ENCODE results near the gene F7.

F7 gene

DNA sequence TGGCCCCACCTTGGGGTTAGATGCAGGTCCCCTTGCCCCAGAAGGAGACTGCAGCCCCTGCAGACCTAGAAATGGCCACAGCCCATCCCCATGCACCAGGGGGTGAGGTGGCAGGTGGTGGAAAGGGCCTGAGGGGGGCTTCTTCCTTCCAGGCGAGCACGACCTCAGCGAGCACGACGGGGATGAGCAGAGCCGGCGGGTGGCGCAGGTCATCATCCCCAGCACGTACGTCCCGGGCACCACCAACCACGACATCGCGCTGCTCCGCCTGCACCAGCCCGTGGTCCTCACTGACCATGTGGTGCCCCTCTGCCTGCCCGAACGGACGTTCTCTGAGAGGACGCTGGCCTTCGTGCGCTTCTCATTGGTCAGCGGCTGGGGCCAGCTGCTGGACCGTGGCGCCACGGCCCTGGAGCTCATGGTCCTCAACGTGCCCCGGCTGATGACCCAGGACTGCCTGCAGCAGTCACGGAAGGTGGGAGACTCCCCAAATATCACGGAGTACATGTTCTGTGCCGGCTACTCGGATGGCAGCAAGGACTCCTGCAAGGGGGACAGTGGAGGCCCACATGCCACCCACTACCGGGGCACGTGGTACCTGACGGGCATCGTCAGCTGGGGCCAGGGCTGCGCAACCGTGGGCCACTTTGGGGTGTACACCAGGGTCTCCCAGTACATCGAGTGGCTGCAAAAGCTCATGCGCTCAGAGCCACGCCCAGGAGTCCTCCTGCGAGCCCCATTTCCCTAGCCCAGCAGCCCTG, 12.8 kb downstream of the F7 start:
- no peaks in the 10 kb centered on the region for H3K27me3 ChIP-seq (ENCODE audit: control insufficient read depth, insufficient read depth, low read length)
- no peak overlapping the region for H3K27ac ChIP-seq (ENCODE audit: low read length)
- no peak for DNase-seq (ENCODE audit: low read depth, low spot score)
- WGBS (ENCODE audit: insufficient coverage, insufficient read length), result no CpG with 5 or more reads among the region's 42 CpGs
- H3K36me3 ChIP-seq (ENCODE audit: control insufficient read depth, insufficient read depth, low read length), result peaks cover 3% of the 10 kb centered on the region; the same call in 1 of the 2 replicates
- H3K4me3 ChIP-seq (ENCODE audit: low read length), result no peak overlapping the region
- H3K4me1 ChIP-seq (ENCODE audit: control insufficient read depth, insufficient read depth, low read length), result peaks cover 2% of the 10 kb centered on the region; the same call in 1 of the 2 replicates
- H3K9me3 ChIP-seq (ENCODE audit: control insufficient read depth, insufficient read depth, low read length), result no peaks in the 10 kb centered on the region

DNA sequence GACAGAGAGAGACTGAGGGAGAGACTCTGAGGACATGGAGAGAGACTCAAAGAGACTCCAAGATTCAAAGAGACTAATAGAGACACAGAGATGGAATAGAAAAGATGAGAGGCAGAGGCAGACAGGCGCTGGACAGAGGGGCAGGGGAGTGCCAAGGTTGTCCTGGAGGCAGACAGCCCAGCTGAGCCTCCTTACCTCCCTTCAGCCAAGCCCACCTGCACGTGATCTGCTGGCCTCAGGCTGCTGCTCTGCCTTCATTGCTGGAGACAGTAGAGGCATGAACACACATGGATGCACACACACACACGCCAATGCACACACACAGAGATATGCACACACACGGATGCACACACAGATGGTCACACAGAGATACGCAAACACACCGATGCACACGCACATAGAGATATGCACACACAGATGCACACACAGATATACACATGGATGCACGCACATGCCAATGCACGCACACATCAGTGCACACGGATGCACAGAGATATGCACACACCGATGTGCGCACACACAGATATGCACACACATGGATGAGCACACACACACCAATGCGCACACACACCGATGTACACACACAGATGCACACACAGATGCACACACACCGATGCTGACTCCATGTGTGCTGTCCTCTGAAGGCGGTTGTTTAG, 13.7 kb downstream of the F7 start:
- no peaks in the 10 kb centered on the region for H3K9me3 ChIP-seq (ENCODE audit: control insufficient read depth, insufficient read depth, low read length)
- H3K36me3 ChIP-seq (ENCODE audit: control insufficient read depth, insufficient read depth, low read length), result peaks cover 3% of the 10 kb centered on the region; the same call in 1 of the 2 replicates
- no peaks in the 10 kb centered on the region for H3K27me3 ChIP-seq (ENCODE audit: control insufficient read depth, insufficient read depth, low read length)
- H3K4me3 ChIP-seq (ENCODE audit: low read length), result no peak overlapping the region
- no peak for DNase-seq (ENCODE audit: low read depth, low spot score)
- peaks cover 2% of the 10 kb centered on the region; the same call in 1 of the 2 replicates for H3K4me1 ChIP-seq (ENCODE audit: control insufficient read depth, insufficient read depth, low read length)
- no peak overlapping the region for H3K27ac ChIP-seq (ENCODE audit: low read length)
- WGBS (ENCODE audit: insufficient coverage, insufficient read length), result no CpG with 5 or more reads among the region's 16 CpGs

DNA sequence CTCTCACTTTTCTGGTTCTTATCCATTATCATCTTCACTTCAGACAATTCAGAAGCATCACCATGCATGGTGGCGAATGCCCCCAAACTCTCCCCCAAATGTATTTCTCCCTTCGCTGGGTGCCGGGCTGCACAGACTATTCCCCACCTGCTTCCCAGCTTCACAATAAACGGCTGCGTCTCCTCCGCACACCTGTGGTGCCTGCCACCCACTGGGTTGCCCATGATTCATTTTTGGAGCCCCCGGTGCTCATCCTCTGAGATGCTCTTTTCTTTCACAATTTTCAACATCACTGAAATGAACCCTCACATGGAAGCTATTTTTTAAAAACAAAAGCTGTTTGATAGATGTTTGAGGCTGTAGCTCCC, 14.2 kb downstream of the F7 start:
- H3K36me3 ChIP-seq (ENCODE audit: control insufficient read depth, insufficient read depth, low read length), result no peaks in the 10 kb centered on the region
- DNase-seq (ENCODE audit: low read depth, low spot score), result no peak
- no peaks in the 10 kb centered on the region for H3K9me3 ChIP-seq (ENCODE audit: control insufficient read depth, insufficient read depth, low read length)
- no peak overlapping the region for H3K4me3 ChIP-seq (ENCODE audit: low read length)
- no peaks in the 10 kb centered on the region for H3K27me3 ChIP-seq (ENCODE audit: control insufficient read depth, insufficient read depth, low read length)
- no peak overlapping the region for H3K27ac ChIP-seq (ENCODE audit: low read length)
- WGBS (ENCODE audit: insufficient coverage, insufficient read length), result no CpG with 5 or more reads among the region's 7 CpGs
- H3K4me1 ChIP-seq (ENCODE audit: control insufficient read depth, insufficient read depth, low read length), result peaks cover 2% of the 10 kb centered on the region; the same call in 1 of the 2 replicates

DNA sequence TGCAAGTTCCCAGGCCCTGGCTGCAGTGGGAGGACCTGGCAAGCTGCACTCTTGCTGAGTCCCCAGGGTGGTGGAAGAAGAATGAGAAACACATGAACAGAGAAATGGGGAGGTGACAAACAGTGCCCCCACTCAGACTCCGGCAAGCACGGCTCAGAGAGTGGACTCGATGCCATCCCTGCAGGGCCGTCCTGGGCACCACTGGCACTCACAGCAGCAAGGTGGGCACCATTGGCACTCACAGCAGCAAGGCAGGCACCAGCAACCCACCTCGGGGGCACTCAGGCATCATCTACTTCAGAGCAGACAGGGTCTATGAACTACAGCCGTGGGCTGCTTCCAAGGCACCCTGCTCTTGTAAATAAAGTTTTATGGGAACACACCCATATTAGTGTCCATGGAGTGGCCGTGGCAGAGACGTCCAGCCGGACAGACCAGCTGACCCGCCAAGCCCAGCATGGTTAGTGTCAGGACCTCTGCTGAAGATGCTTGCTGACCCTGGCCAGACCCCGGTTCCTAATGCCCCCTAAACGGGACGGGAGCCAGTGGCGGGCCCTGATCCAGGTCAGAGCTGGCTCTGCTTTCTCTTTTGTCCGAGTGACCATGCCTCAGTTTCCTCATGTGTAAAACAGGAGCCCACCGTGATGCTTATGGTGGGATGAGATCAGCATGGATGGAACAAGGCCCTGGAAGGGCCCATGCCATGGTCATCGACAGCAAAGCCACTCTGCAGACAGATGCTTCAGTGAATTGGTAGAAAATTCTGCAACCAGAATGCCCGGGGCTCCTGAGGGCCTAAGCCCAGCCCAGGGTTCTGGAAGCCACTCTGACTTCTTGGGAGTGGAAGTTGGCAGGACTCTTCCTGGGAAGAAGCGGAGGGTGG, 14.9 kb downstream of the F7 start:
- no peaks in the 10 kb centered on the region for H3K36me3 ChIP-seq (ENCODE audit: control insufficient read depth, insufficient read depth, low read length)
- no CpG with 5 or more reads among the region's 19 CpGs for WGBS (ENCODE audit: insufficient coverage, insufficient read length)
- peaks cover 2% of the 10 kb centered on the region; the same call in 1 of the 2 replicates for H3K4me1 ChIP-seq (ENCODE audit: control insufficient read depth, insufficient read depth, low read length)
- no peaks in the 10 kb centered on the region for H3K27me3 ChIP-seq (ENCODE audit: control insufficient read depth, insufficient read depth, low read length)
- DNase-seq (ENCODE audit: low read depth, low spot score), result no peak
- H3K4me3 ChIP-seq (ENCODE audit: low read length), result no peak overlapping the region
- no peak overlapping the region for H3K27ac ChIP-seq (ENCODE audit: low read length)
- no peaks in the 10 kb centered on the region for H3K9me3 ChIP-seq (ENCODE audit: control insufficient read depth, insufficient read depth, low read length)

DNA sequence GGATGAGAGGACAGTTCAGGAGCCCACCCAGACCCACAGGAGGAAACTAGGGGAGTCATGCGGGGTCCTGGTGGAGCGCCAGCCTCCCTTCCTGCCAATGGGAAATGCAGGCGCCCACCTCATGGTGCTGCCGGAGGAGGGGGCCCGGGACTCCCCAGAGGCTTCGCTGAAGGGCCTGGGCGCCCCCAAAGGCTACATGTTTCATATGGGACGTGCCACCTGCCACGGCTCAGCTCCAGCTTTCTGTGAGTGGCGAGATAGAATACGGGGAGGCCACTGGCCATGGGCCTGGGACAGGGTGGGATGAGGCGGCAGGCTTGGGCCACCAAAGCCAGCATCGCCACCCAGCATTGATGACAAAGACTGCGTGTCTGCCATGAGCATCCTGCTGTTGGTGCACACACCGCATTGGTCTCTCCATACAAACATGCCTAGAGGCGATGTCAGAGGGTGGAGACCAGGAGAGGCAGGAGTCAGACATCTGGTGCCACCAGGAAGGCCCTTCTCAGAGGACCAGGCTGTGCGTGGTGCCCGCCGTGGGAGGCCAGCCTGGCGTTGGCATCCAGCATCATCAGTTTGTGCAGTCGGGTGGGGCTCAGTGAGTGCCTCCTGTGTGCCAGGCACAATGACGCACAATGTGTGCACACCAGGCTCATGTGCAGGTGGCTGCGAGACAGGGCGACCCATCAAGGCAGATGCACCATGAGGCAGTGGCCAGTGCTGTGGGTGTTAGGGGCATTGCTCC, 15.8 kb downstream of the F7 start:
- WGBS (ENCODE audit: insufficient coverage, insufficient read length), result no CpG with 5 or more reads among the region's 24 CpGs
- H3K27me3 ChIP-seq (ENCODE audit: control insufficient read depth, insufficient read depth, low read length), result no peaks in the 10 kb centered on the region
- peaks cover 2% of the 10 kb centered on the region; the same call in 1 of the 2 replicates for H3K4me1 ChIP-seq (ENCODE audit: control insufficient read depth, insufficient read depth, low read length)
- H3K4me3 ChIP-seq (ENCODE audit: low read length), result no peak overlapping the region
- no peak overlapping the region for H3K27ac ChIP-seq (ENCODE audit: low read length)
- no peak for DNase-seq (ENCODE audit: low read depth, low spot score)
- no peaks in the 10 kb centered on the region for H3K9me3 ChIP-seq (ENCODE audit: control insufficient read depth, insufficient read depth, low read length)
- H3K36me3 ChIP-seq (ENCODE audit: control insufficient read depth, insufficient read depth, low read length), result no peaks in the 10 kb centered on the region

DNA sequence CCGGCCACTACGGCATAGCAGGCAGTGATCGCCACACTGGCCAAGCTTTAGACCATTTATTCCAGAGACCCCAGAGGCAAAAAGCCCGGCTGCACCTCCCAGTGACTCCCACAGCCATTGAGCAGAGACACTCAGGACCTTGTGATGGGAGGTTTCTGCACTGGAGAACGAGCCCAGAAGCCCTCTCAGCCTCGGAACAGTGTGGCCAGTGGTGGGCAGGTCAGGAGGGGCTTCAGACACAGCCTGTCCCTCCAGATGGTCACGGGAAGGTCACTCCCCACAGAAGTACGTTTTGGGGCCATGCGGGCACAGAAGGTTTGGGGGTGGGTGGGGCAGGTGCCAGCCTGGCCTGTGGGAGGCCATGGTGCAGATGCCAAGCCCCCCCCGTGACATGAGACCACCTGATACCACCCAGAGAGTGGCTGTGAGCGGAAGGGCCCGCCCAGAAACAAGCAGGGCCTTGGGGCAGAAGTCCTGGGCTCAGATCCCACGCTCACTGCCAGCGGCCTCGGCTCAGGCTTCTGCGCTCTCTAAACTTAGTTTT, 16.4 kb downstream of the F7 start:
- Histone ChIP-seq H3K4me3 (ENCODE audit: low read length) (no peak overlapping the region), H3K4me1 (ENCODE audit: control insufficient read depth, insufficient read depth, low read length) (peaks cover 2% of the 10 kb centered on the region; the same call in 1 of the 2 replicates), H3K36me3 (ENCODE audit: control insufficient read depth, insufficient read depth, low read length) (no peaks in the 10 kb centered on the region), H3K9me3 (ENCODE audit: control insufficient read depth, insufficient read depth, low read length) (no peaks in the 10 kb centered on the region), H3K27me3 (ENCODE audit: control insufficient read depth, insufficient read depth, low read length) (no peaks in the 10 kb centered on the region), H3K27ac (ENCODE audit: low read length) (no peak overlapping the region)
- DNase-seq (ENCODE audit: low read depth, low spot score), result no peak
- WGBS (ENCODE audit: insufficient coverage, insufficient read length), result no CpG with 5 or more reads among the region's 16 CpGs

DNA sequence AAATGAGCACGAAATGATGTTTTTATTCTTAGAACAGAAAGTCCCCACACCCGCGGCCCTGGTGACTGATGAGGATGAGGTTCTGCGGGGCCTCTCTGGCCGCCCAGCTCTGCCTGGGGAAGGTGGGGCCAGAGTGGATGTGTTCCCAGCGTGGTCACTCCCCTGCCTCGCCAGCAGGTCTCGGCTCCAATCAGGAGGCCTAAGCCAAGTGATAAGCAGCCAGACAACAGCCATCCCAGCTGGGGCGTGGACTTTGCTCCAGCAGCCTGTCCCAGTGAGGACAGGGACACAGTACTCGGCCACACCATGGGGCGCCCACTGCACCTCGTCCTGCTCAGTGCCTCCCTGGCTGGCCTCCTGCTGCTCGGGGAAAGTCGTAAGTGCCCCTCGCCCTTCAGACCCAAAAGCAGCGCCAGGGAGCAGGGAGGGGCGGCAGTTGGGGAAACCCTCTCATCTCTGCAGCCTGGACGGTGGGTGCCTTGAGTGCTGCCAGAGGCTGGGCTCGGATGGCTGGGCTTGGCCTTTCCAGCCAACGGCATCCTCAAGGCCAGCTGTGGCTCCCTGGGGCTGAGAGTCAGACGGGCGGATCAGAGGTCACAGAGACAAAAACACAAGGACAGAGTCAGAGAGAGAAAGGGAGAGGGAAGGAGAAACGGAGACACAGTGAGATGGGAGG, 17.1 kb downstream of the F7 start, which contains the start of gene F10:
Gene F10 (plus strand): TSS at position 250 of the 676 bp plus-strand sequence. CDS start 57 bp downstream, at position 307.
- Histone ChIP-seq H3K9me3 (ENCODE audit: control insufficient read depth, insufficient read depth, low read length) (no peaks in the 10 kb centered on the region), H3K4me3 (ENCODE audit: low read length) (no peak within 1 kb of the TSS), H3K27ac (ENCODE audit: low read length) (no peak within 1 kb of the TSS), H3K4me1 (ENCODE audit: control insufficient read depth, insufficient read depth, low read length) (peaks cover 2% of the 10 kb centered on the region; the same call in 1 of the 2 replicates), H3K36me3 (ENCODE audit: control insufficient read depth, insufficient read depth, low read length) (no peaks in the 10 kb centered on the region), H3K27me3 (ENCODE audit: control insufficient read depth, insufficient read depth, low read length) (no peaks in the 10 kb centered on the region)
- WGBS (ENCODE audit: insufficient coverage, insufficient read length), result no CpG with 5 or more reads among the region's 23 CpGs
- no peak for DNase-seq (ENCODE audit: low read depth, low spot score)

DNA sequence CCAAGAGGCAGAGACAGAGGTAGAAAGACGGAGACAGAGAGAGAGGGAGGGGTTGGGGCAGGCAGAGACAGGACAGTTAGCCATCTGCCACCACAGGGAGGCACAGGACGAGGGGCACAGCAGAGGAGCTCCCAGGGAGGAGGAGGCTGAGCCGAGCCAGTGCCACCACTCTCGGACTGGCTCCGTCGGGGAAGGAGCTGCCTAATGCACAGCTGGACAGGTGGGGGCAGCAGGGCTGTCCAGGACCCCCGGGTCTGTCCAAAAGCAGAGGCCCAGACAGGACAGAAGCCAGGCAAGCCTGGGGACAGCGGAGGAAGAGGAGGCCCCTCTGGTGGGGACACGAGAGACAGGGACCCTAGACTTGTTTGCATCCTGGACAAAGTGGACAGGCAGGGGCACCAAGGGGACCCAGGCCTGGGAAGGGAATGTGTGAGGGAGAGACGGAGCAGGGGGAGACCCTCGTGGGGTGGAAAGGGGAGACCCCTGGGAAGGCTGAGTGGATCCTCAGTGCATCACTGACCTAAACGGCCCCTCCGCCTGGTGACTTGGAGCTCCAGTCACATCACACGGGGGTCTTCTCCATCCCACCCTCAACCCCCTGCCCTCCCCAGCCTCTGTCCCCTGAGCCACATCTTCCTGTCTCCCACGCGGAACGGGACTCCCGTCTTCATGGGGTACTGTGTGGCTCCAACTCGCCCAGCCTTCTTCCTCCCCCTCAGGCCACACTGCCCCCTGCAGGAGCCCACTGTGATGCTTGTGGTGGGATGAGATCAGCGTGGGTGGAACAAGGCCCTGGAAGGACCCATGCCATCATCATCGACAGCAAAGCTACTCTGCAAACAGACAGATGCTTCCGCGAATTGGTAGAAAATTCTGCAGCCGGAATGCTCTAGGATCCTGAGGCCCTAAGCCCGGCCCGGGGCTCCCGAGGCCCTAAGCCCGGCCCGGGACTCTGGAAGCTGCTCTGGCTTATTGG, 17.9 kb downstream of the F7 start:
- no CpG with 5 or more reads among the region's 29 CpGs for WGBS (ENCODE audit: insufficient coverage, insufficient read length)
- no peaks in the 10 kb centered on the region for H3K36me3 ChIP-seq (ENCODE audit: control insufficient read depth, insufficient read depth, low read length)
- peaks cover 2% of the 10 kb centered on the region; the same call in 1 of the 2 replicates for H3K4me1 ChIP-seq (ENCODE audit: control insufficient read depth, insufficient read depth, low read length)
- no peak overlapping the region for H3K4me3 ChIP-seq (ENCODE audit: low read length)
- H3K9me3 ChIP-seq (ENCODE audit: control insufficient read depth, insufficient read depth, low read length), result no peaks in the 10 kb centered on the region
- no peak for DNase-seq (ENCODE audit: low read depth, low spot score)
- H3K27ac ChIP-seq (ENCODE audit: low read length), result no peak overlapping the region
- H3K27me3 ChIP-seq (ENCODE audit: control insufficient read depth, insufficient read depth, low read length), result no peaks in the 10 kb centered on the region
